GM12875 (cell line): ENCODE measurements around the gene KRT27.

Experiments
- H3K4me3 ChIP-seq: one replicate; pipeline ENCODE4 v1.5.1; 2011; ENCODE audit warnings: low read depth, low read length, control low read depth
- TF ChIP-seq, protein P1 (sequence below): IDR thresholded peaks from 2 replicates; pipeline ENCODE4 v1.5.1; 2011; ENCODE audit warnings: low read depth, mild to moderate bottlenecking, control low read depth, inconsistent platforms, low read length, moderate library complexity, borderline replicate concordance; ENCODE audit not compliant: insufficient read depth

Gene KRT27, protein sequence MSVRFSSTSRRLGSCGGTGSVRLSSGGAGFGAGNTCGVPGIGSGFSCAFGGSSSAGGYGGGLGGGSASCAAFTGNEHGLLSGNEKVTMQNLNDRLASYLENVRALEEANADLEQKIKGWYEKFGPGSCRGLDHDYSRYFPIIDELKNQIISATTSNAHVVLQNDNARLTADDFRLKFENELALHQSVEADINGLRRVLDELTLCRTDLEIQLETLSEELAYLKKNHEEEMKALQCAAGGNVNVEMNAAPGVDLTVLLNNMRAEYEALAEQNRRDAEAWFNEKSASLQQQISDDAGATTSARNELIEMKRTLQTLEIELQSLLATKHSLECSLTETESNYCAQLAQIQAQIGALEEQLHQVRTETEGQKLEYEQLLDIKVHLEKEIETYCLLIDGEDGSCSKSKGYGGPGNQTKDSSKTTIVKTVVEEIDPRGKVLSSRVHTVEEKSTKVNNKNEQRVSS

GRCh38 chr17:40782450-40782849 is at the start of gene KRT27:
Gene KRT27, minus strand, starts transcription at chr17:40782550. Its CDS starts 57 bp downstream, at chr17:40782493.
- H3K4me3 ChIP-seq = no peak within 1 kb of the TSS
- TF ChIP-seq, protein P1, sequence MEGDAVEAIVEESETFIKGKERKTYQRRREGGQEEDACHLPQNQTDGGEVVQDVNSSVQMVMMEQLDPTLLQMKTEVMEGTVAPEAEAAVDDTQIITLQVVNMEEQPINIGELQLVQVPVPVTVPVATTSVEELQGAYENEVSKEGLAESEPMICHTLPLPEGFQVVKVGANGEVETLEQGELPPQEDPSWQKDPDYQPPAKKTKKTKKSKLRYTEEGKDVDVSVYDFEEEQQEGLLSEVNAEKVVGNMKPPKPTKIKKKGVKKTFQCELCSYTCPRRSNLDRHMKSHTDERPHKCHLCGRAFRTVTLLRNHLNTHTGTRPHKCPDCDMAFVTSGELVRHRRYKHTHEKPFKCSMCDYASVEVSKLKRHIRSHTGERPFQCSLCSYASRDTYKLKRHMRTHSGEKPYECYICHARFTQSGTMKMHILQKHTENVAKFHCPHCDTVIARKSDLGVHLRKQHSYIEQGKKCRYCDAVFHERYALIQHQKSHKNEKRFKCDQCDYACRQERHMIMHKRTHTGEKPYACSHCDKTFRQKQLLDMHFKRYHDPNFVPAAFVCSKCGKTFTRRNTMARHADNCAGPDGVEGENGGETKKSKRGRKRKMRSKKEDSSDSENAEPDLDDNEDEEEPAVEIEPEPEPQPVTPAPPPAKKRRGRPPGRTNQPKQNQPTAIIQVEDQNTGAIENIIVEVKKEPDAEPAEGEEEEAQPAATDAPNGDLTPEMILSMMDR = no peak

DNA sequence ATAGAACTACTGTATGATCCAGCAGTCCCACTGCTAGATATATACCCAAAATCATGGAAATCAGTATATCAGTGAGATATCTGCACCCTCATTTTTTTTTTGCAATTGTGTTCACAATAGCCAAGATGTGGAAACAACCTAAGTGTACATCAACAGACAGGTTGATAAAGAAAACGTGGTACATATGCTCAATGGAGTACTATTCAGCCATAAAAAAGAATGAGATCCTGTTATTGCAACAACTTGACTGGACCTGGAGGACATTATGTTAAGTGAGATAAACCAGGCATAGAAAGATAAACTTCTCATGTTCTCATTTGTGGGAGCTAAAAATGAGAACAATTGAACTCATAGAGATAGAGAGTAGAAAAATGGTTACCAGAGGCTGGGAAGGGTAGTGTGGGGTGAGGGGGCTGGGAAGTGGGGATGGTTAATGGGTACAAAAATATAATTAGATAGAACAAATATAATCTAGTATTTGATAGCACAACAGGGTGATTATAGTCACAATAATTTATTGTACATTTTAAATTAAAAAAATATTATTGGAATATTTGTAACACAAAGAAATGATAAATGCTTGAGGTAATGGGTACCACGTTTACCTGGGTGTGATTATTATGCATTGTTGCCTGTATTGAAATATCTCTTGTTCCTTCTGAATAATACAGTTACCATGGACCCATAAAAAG is 47.9 kb upstream of the KRT27 start:
- TF ChIP-seq, protein P1 = no peak
- H3K4me3 ChIP-seq = no peak overlapping the region

GRCh38 chr17:40828454-40829044 is 46.2 kb upstream of the KRT27 start:
- H3K4me3 ChIP-seq = no peak overlapping the region
- TF ChIP-seq, protein P1 = no peak

GRCh38 chr17:40827746-40828453 is 45.5 kb upstream of the KRT27 start:
- TF ChIP-seq, protein P1 = no peak
- H3K4me3 ChIP-seq = no peak overlapping the region

DNA sequence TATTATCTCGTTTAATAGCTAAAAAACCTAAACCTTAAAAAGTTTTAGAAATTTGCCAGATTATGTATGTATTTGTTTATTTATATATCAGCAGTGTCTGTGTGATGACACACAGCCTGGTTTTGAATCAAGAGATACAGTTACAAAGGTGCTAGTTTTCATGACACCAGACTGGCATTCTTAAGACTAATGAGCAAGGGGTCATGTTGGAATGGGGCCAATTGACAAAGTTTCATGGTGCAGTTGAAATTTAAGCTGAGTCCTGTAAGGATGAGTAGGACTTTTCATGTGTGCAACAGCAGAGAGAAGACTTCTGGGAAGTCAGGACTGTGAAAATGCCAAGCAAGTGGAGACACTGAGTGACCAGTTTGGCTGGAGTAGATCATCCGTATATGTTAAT is 43.2 kb upstream of the KRT27 start:
- H3K4me3 ChIP-seq = no peak overlapping the region
- TF ChIP-seq, protein P1 = no peak

DNA sequence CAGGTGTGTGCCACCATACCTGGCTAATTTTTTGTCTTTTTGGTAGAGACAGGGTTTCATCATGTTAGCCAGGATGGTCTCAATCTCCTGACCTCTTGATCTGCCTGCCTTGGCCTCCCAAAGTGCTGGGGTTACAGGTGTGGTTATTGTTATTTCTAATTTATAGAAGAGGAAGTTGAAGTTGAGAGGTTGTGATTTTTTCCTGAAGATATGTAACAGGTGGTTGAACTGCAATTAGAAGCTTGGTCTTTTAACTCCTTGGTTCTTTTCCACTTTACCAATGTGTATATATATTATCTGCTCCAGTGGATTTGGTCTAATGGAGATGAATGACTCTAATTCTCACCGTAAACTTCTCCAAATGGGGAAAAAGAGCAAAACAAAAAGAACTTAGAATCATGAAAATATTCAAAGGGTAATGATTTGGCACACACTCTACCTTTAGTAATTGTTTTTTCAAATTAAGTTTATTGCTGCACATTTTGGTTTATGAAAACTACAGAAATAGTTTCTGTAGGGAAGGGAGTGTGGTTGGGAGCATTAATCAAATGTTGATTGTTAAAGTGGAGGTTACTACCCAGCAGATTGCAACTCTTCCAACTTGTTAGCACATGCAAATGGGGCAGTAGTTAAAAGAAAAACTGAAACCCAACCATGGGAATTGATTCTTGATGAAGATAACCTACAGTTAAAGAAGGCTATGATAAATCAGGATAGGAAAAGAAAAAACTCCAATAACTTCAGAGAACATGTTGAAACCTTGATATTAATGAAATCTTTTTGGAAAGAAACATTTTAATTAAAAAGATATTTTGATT is 41.9 kb upstream of the KRT27 start:
- TF ChIP-seq, protein P1 = no peak
- no peak overlapping the region for H3K4me3 ChIP-seq
